SKM-1 treated with dmso at 0.1 percent for 144 hours (cell line): ENCODE measurements around the gene IFRD2.
"Not testable (repeated sequence)": the region's sequence is repeated elsewhere in the genome, so short reads cannot be mapped to it uniquely, and the experiment has no call there.

ENCODE experiments used
- DNase-seq: peaks from one replicate; lab custom pipeline; 2025; ENCODE audit not compliant: unreplicated experiment; lab: John Stamatoyannopoulos, UW

IFRD2 gene

DNA sequence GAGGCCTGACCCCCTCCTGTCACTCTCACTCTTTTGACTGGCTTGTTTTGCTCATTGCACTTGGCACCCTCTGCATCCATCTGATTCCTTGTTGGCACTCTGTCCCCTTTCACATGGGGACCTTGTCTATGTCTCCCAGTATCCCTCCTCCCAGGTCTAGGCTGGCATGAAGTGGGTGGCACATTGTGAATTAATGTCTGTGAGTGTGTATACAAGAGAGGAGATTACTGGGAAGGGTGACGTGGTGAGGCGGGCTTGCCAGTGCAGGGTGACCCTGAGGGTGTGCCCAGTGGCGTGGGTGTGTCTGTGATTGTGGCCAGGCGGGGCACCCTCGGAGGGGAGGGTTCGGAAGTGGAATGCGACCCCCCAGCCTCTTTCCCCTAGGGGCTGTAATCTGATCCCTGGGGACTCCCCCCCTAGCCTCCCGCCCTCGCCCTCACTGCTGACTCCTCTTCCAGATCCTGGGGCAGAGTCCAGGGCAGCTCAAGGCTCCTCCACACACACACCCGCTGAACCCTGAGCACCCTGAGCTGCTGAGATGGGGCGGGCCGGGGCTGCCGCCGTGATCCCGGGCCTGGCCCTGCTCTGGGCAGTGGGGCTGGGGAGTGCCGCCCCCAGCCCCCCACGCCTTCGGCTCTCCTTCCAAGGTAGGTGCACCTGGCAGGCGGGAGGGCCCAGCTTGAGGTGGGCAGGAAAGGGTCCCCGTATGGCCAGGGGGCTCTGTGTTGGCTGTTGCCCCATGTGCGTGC is 23.4 kb downstream of the IFRD2 start, which contains the start of gene SEMA3B:
TSS of gene SEMA3B (plus strand) at position 445 of the 749 bp plus-strand sequence. CDS start at position 539, 94 bp downstream.
- DNase-seq, result no peak

DNA sequence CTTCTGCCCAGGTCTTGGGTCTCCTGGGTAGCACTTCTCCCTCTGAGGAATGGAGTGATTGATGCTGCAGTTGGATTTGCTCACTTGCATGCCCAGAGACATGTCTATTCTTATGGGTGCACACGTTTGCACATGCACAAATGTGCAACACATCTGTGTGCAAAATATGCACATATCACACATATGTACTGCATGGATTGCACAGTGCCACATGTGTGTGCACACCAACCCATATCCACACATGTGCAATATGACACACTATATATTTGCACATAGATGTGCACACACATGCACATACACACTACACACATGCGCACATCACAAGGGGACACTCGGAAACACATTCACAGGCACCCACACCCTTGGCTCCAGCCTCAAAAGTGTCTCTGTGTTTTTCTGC is 24.0 kb downstream of the IFRD2 start:
- no peak for DNase-seq

DNA sequence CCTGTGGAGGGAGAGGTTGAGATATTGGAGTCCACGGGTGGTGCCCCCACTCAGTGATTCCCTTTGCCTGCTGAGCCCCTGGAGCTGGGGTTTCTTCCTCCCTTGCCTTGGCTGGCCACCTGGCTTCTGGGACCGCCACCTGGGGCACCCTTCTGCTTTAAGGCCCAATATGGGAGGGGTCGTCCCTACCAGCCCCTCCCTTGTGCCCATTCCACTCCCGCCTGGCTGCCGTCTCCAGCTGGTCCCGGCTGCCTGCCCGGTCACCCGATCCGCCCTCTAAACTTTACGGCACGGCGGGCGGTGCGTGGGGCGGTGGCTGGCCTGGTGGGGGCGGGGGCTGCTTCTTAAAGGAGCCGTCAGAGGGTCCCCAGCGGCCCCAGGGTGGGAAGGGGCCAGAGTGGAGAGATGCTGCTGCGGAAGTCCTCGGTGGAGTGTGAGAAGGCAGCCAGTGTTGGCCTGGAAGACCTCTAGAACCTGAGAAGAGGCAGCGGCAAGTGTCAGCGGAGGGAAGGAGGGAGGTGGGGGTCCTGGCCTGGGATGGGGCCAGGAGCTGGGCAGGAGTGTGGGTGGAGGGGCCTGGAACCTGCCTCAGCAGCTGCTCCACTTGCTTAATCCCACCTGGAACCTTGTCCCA is 24.8 kb downstream of the IFRD2 start:
- DNase-seq, result no peak

- no peak for DNase-seq
Measured at GRCh38 chr3:50266836-50267235, 25.4 kb downstream of the IFRD2 start.

GRCh38 chr3:50266017-50266416 is 26.2 kb downstream of the IFRD2 start:
- DNase-seq, result no peak

DNA sequence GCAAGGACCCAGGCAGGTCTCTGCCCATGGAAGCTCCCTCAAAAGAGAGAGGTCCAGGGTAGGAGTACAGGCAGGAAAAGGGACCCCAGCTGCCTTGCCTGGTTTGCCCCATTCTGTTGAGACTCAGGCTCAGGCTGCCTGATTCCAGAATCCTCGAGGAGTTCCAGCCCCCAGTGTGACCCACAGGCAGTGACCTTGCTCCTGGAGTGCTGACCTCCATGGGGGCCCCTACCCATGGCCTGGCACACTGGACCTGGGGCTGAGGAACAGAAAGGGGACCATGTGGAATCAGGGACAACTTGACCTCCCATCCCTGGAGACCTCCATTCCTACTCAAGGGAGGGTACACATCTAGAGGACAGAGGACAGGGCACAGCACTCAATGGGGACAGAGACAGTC is 26.7 kb downstream of the IFRD2 start:
- DNase-seq, result no peak

DNA sequence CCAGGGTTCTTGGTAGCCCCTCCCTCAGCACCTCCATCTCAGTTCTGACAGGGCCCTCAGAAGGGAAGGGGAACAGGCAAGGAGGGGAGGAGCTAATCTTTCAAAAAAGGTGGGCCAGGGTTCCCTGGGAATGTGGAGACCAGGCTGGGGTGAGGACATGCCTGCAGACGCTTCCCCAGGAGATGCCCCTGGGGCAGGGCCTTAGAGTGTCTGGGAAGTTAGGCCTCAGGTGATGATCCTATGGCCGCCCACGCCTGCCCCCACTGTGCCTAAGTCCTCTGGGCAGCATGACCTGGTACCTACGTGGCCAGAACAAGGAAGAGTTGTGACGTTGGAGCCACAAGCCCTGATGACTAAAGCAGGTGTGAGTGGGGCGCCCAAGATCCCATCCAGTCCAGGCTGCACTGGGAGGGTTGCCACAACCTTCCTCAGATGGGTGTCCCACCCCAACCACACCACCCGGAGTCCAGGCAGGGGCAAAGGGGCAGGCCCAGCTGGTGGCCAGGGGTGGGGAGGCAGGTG is 27.2 kb downstream of the IFRD2 start:
- no peak for DNase-seq

- DNase-seq, result no peak
Measured at GRCh38 chr3:50264383-50264963, 27.8 kb downstream of the IFRD2 start.

- no peak for DNase-seq
Measured at GRCh38 chr3:50263478-50264382, 28.5 kb downstream of the IFRD2 start.

DNA sequence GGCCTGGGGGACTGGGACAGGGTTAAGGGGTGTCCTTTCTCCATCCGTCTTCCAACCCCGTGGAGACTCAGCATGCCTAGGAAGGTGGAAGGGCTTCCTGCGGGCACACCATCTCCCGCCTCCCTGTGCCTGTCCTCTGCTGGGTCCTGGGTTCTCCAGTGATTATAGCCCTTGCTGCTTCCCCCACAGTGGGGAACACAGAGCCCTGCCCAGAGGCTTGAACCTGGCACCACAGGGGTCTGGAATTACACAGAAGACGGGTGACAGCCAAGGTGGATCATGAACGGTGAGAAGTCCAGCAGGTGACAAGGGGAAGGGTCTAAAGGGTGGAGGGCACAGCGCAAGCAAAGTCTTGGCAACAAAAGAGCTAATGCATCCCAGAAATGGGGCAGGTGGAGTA is 29.5 kb downstream of the IFRD2 start:
- no peak for DNase-seq

DNA sequence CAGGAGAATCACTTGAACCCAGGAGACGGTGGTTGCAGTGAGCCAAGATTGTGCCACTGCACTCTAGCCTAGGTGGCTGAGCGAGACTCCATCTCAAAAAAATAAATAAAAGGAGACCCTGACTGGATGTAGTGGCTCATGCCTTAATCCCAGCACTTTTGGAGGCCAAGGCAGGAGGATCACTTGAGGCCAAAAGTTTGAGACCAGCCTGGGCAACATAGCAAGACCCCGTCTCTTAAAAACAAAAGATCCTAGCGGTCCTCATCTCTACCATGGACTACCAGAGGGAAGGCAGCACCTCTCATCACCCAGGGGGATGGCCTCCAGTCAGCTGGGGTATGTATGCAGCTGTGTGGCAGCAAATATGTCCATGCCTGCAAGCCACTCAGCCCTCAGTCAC is 30.0 kb downstream of the IFRD2 start:
- not testable (repeated sequence) for DNase-seq

DNA sequence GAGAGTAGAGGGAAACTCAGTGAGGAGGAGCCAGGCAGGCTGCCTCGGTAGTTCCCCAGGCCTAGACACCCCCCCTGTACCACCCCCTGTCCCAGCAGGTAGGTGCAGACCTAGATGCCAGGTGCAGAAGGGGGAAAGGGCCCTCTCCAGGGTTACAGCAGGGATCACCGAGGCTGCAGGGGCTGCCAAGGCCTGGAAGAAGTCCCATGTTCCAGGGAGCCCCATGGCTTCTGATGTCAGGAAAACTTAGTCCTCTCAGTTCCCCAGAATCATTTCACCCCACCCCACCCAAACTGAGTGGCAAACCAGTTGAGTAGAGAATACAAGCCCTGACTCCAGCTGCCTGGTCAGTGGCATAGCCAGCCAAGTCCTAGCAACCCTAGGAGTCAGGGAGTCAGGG is 30.7 kb downstream of the IFRD2 start:
- DNase-seq, result no peak

DNA sequence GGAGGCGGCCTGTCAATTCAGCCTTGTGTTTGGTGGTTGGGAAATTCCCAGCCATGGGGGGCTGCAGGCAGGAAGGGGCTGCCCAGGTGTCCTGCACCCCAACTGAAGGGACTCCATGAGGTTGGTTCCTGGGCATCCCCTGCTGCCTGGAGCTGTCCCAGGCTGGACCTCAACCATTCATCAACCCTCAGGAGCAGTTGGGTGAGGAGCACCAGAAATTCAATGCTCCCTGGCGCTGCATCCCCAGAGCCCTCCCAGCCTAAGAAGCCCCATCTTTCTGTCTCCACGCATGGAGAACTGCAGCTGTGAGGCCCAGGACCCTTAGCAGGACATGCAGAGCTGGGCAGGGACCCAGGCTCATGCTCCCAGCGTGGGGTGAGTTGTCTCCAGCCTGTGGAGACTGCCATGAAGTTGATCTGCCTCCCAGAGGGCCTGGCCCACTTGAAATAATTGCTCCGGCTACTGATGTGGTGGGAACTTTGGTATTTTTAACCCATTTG is 31.2 kb downstream of the IFRD2 start:
- DNase-seq, result no peak

GRCh38 chr3:50260027-50260941 is 31.9 kb downstream of the IFRD2 start:
- DNase-seq, result peak; percentile 84

DNA sequence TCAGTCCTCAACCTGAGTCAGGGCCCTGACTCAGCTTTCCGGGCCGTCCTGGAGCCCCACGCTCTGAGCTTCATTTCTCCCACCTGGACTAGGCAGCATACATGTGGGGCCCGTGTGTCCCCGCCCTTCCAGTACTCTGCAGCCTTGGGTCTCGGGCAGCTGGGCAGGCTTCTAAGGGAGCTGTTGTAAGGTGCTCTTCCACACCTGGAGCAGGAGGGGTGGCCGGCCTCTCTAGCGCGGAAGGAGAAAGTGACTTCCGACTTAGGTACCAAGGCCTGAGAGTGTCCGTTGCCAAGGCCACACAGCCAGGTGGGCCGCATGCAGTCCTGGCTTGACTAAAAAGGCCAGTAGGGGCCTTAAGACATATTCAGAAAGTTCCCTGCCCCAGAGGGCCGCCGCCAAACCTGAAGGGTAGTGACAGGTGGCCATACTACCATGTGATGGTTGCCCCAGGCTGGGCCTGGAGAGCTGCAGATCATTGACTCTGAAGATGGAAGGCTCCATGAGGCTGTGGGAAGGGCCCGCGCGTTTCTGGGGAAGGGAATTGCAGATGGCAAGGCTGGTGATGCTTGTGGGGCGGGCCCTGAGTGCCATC is 32.7 kb downstream of the IFRD2 start:
- no peak for DNase-seq

DNA sequence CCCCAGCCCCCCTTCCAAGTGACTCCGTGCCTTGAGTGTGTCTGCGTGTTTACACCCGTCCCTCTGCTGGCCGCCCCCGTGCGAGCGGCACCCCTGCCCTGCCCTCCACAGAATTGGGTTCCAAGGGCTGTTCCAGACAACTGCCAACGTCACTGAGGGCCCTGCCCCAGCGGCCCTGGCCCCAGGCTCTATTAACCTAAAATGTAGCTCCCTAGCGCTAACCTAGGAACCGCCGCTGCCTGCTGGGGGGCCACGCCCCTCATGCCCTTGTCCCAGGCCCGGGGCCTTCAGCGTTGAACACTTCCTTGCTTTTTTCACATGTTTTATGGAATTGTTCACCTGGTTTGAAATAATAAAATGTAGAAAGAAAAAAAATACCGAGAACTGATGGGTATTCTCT is 33.2 kb downstream of the IFRD2 start:
- no peak for DNase-seq

GRCh38 chr3:50258029-50258680 is 34.1 kb downstream of the IFRD2 start:
- DNase-seq, result no peak

DNA sequence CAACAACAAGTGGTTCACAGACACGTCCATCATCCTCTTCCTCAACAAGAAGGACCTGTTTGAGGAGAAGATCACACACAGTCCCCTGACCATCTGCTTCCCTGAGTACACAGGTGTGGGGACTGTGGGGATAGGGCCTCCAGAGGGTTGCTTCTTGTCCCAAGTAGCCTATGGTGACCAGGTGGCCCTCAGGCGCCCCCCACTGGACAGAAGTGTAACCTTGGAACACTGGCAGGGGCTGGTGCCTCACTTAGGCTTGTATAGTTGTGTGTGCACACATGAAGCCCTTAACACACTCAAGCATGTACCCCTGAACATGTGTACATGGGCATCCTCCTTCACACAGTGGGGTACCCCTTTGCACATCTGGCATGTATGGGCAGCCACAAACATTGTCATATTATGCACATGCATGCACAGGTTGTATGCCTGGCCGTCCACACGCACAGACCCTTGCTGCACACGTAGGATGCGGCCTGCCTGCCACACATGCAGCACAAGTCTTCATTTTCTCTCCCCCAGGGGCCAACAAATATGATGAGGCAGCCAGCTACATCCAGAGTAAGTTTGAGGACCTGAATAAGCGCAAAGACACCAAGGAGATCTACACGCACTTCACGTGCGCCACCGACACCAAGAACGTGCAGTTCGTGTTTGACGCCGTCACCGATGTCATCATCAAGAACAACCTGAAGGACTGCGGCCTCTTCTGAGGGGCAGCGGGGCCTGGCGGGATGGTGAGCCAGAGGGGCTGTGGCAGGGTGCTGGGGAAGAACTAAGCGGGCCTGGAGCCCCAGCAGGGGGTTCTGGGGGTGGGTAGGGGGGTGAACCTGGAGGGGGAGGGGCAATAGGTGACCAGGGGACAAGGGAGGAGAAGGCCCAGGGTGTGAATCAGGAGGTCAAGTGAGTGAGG is 35.0 kb downstream of the IFRD2 start:
- peak; percentile 25 for DNase-seq
